ENCODE measurements around the gene IGDCC3.

Gene IGDCC3

GRCh38 chr15:65412556-65412955 lies 34.8 kb upstream of the IGDCC3 start:
- no peak overlapping the region for H3K27ac ChIP-seq (ENCODE audit: low read depth, low read length, poor library complexity, severe bottlenecking)
- H3K4me2 ChIP-seq (ENCODE audit: low read length): no peak overlapping the region
- no peak for TF ChIP-seq CTCF (IDR thresholded peaks at IDR 0.05; ENCODE audit: low read length)
- TF ChIP-seq EZH2 (IDR thresholded peaks at IDR 0.05; ENCODE audit: borderline replicate concordance, low read length): no peak
- H3K79me2 ChIP-seq (ENCODE audit: insufficient read depth, low read length): no peaks in the 10 kb centered on the region
- no peak overlapping the region for H2AFZ ChIP-seq (ENCODE audit: low read length)
- H3K4me1 ChIP-seq (ENCODE audit: insufficient read depth, low read length, severe bottlenecking): peaks cover 7% of the 10 kb centered on the region
- H3K4me3 ChIP-seq (ENCODE audit: low read depth, low read length, poor library complexity, severe bottlenecking): no peak overlapping the region
- no peak overlapping the region for H3K9ac ChIP-seq (ENCODE audit: low read length)
- H4K20me1 ChIP-seq (ENCODE audit: insufficient read depth, low read length): no peaks in the 10 kb centered on the region
- H3K36me3 ChIP-seq (ENCODE audit: insufficient read depth, low read length): no peaks in the 10 kb centered on the region
- H3K9me2 ChIP-seq (ENCODE audit: low read depth, low read length): no peaks in the 10 kb centered on the region
- no peaks in the 10 kb centered on the region for H3K9me3 ChIP-seq (ENCODE audit: low read length)
- H3K27me3 ChIP-seq (ENCODE audit: insufficient read depth, low read length): 0 out of 2 replicates have a peak, but pooled peaks cover 10% of the 10 kb centered on the region
- no peaks in the 10 kb centered on the region for H3F3A ChIP-seq (ENCODE audit: insufficient read depth, low read length)

GRCh38 chr15:65411465-65412071 lies 33.8 kb upstream of the IGDCC3 start:
- Histone ChIP-seq H3K4me3 (ENCODE audit: low read depth, low read length, poor library complexity, severe bottlenecking) (no peak overlapping the region), H3F3A (ENCODE audit: insufficient read depth, low read length) (no peaks in the 10 kb centered on the region), H4K20me1 (ENCODE audit: insufficient read depth, low read length) (no peaks in the 10 kb centered on the region), H3K9me3 (ENCODE audit: low read length) (no peaks in the 10 kb centered on the region), H3K27me3 (ENCODE audit: insufficient read depth, low read length) (0 out of 2 replicates have a peak, but pooled peaks cover 5% of the 10 kb centered on the region), H3K27ac (ENCODE audit: low read depth, low read length, poor library complexity, severe bottlenecking) (no peak overlapping the region), H3K4me2 (ENCODE audit: low read length) (no peak overlapping the region), H3K79me2 (ENCODE audit: insufficient read depth, low read length) (no peaks in the 10 kb centered on the region), H3K4me1 (ENCODE audit: insufficient read depth, low read length, severe bottlenecking) (peaks cover 7% of the 10 kb centered on the region), H3K9me2 (ENCODE audit: low read depth, low read length) (no peaks in the 10 kb centered on the region), H2AFZ (ENCODE audit: low read length) (no peak overlapping the region), H3K36me3 (ENCODE audit: insufficient read depth, low read length) (no peaks in the 10 kb centered on the region), H3K9ac (ENCODE audit: low read length) (no peak overlapping the region)
- TF ChIP-seq EZH2 (IDR thresholded peaks at IDR 0.05; ENCODE audit: borderline replicate concordance, low read length) (no peak), CTCF (IDR thresholded peaks at IDR 0.05; ENCODE audit: low read length) (no peak)

DNA sequence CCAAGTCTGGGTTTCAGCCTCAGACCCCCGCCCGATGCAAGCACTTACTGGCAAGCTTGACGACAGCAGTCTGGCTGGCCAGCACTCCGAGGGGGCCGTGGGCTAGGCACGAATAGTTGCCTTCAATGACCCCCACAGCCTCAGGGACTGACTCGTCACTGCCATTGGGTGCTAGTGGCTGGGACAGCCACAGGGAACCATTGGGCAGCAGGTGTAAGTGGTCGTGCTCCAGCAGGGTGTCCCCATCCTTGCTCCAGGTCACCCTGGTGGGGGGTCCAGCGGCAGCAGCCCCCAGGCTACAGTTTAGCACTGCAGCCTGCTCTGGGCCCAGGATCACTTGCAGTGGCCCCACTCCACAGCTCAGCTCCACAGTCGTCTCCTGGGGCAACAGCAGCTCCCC lies 33.2 kb upstream of the IGDCC3 start:
- H3K79me2 ChIP-seq (ENCODE audit: insufficient read depth, low read length): no peaks in the 10 kb centered on the region

More for the DNA sequence above, 33.2 kb upstream of the IGDCC3 start:
- Histone ChIP-seq H3K9ac (ENCODE audit: low read length) (no peak overlapping the region), H3K4me2 (ENCODE audit: low read length) (no peak overlapping the region), H3K9me2 (ENCODE audit: low read depth, low read length) (no peaks in the 10 kb centered on the region), H2AFZ (ENCODE audit: low read length) (no peak overlapping the region), H3K4me3 (ENCODE audit: low read depth, low read length, poor library complexity, severe bottlenecking) (no peak overlapping the region), H3K9me3 (ENCODE audit: low read length) (no peaks in the 10 kb centered on the region), H3F3A (ENCODE audit: insufficient read depth, low read length) (no peaks in the 10 kb centered on the region), H3K27ac (ENCODE audit: low read depth, low read length, poor library complexity, severe bottlenecking) (no peak overlapping the region), H4K20me1 (ENCODE audit: insufficient read depth, low read length) (no peaks in the 10 kb centered on the region), H3K36me3 (ENCODE audit: insufficient read depth, low read length) (no peaks in the 10 kb centered on the region), H3K4me1 (ENCODE audit: insufficient read depth, low read length, severe bottlenecking) (peaks cover 7% of the 10 kb centered on the region), H3K27me3 (ENCODE audit: insufficient read depth, low read length) (0 out of 2 replicates have a peak, but pooled peaks cover 3% of the 10 kb centered on the region)
- TF ChIP-seq EZH2 (IDR thresholded peaks at IDR 0.05; ENCODE audit: borderline replicate concordance, low read length) (no peak), CTCF (IDR thresholded peaks at IDR 0.05; ENCODE audit: low read length) (no peak)
